Measurements from ENCODE around the gene OAT.

DNA sequence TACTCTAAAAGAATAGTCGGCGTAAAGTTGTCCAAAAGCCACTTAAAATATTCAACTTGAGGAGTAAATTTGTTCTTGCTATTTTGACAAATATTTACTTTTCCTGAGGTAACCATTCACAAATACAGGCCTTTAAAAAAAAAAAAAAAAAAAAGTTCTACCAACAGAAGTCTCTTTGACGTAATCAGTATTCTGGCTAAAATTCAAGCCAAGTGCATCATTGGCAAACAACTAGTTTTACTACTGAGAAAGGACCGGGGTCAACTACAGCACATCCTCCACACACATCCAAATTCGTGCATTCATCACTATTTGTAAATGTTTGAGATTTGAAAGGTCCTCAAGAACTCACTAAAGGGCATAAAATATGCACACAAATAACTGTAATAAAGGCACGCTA lies 2.0 kb downstream of the OAT start:
- TF ChIP-seq, protein P1, sequence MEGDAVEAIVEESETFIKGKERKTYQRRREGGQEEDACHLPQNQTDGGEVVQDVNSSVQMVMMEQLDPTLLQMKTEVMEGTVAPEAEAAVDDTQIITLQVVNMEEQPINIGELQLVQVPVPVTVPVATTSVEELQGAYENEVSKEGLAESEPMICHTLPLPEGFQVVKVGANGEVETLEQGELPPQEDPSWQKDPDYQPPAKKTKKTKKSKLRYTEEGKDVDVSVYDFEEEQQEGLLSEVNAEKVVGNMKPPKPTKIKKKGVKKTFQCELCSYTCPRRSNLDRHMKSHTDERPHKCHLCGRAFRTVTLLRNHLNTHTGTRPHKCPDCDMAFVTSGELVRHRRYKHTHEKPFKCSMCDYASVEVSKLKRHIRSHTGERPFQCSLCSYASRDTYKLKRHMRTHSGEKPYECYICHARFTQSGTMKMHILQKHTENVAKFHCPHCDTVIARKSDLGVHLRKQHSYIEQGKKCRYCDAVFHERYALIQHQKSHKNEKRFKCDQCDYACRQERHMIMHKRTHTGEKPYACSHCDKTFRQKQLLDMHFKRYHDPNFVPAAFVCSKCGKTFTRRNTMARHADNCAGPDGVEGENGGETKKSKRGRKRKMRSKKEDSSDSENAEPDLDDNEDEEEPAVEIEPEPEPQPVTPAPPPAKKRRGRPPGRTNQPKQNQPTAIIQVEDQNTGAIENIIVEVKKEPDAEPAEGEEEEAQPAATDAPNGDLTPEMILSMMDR (IDR thresholded peaks at IDR 0.05): no peak
- TF ChIP-seq POLR2A (IDR thresholded peaks at IDR 0.05): no peak

Measured in Peyer's patch (tissue), 4 donors.